Stimulated activated CD4-positive, alpha-beta T cell treated with anti-CD3 and anti-CD28 coated beads, Interleukin-4, amount 100 ng/mL, for 24 hours (primary cell): Measurements from ENCODE around the gene SLC12A3.
"Not testable (repeated sequence)": the region's sequence is repeated elsewhere in the genome, so short reads cannot be mapped to it uniquely, and the experiment has no call there.

Source experiments
- DNase-seq: peaks from one replicate; pipeline ENCODE4 v3.0.0-alpha.2; 2020

SLC12A3 gene

DNA sequence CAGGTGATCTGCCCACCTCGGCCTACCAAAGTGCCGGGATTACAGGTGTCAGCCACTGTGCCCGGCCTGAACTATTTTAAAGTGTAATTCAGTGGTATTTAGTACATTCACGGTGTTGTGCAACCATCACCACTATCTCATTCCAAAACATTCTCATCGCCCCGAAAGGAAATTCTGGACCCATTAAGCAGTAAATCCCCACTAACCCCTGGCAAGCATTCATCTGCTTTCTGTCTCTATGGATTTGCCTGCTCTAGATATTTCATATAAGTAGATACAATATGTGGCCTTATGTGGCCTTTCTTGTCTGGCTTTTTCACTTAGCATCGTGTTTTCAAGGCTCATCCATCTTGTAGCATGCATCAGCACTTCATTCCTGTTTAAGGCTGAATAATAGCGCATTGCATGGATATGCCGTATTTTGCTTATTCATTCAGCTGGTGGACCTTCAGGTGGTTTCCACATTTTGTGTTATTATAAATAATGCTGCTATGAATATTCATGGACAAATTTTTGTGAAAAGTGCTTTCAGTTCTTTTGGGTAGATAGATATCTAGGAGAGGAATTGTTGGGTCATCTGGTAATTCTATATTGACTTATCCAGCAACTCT lies 58.6 kb downstream of the SLC12A3 start:
- DNase-seq = no peak

- no peak for DNase-seq
Measured at GRCh38 chr16:56927471-56927870, 62.5 kb downstream of the SLC12A3 start.

- no peak for DNase-seq
Measured at GRCh38 chr16:56929639-56930038, 64.6 kb downstream of the SLC12A3 start.

- no peak for DNase-seq
Measured at GRCh38 chr16:56930486-56931270, 65.7 kb downstream of the SLC12A3 start.

- no peak for DNase-seq
Measured at GRCh38 chr16:56931271-56931891, 66.4 kb downstream of the SLC12A3 start.

DNA sequence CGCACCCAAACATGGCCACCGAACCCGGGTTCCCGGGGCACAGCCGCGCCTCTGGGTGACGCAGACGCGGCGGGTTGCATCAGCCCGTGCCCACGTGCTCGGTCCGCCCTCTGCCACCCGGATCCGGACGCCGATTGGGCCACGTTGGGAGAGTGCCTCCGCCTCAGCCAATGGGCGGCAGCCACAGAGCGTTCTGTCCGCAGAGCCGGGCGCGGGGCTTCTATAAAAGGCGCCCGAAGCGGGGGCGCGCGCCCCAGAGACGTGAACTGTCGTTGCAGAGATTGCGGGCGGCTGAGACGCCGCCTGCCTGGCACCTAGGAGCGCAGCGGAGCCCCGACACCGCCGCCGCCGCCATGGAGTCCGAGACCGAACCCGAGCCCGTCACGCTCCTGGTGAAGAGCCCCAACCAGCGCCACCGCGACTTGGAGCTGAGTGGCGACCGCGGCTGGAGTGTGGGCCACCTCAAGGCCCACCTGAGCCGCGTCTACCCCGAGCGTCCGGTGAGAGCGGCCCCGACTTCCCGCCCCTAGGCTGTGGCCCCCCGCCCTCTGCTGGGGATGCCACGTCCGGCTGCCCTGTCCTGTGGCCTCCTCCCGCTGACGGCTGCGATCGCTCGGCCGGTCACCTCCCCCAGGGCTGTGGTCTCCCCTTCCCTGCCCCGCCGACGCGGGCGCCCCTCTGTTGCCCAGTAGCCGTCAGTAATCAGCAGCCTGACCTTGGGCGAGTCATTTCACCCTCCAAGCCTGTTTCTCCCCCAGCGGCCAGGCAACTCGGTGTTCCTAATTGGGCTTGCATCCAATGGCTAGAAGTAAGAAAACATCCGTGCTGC lies 67.1 kb downstream of the SLC12A3 start, which contains the start of gene HERPUD1:
Gene HERPUD1, plus strand, starts transcription at position 251 of the 829 bp plus-strand sequence. Its CDS starts 103 bp downstream, at position 354.
- DNase-seq = peak; percentile 99

GRCh38 chr16:56932721-56933619 lies 68.0 kb downstream of the SLC12A3 start:
- peak; percentile 45 for DNase-seq

DNA sequence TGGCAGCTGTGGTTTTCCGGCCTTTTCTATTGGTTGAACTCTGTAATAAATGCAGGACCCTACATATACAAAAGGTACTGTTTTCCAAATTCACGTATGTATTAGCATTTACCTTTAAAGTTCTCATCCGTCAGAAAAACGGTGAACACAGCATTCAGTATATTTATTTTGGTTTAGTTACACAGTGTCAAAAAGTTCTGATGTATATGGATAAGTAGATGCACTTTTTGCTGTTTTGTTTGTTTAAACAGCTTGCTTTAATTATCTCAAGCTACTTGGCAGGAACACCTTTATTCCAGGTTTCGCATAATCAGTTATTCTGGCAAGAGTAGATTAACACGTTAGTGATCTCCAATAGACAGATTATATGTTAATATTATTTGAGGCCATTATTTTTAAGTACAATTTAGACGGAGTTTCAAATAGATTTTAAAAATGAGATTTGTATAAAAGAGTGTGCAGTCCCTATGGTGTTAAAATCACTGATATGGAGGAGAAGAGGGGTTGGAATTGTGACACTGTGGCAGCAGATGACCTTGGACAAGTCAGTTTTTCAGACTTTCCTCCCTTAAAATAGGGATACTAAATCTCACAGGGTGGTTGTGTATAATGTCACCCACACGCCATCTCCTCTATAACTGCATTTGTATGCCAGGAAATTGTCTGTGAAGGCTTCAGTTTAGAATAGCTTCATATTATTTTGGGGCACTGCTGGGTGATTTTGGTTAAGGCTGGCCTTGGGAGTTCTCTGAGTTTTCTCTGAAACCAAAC lies 69.0 kb downstream of the SLC12A3 start:
- no peak for DNase-seq

GRCh38 chr16:56934599-56935145 lies 69.7 kb downstream of the SLC12A3 start:
- not testable (repeated sequence) for DNase-seq

DNA sequence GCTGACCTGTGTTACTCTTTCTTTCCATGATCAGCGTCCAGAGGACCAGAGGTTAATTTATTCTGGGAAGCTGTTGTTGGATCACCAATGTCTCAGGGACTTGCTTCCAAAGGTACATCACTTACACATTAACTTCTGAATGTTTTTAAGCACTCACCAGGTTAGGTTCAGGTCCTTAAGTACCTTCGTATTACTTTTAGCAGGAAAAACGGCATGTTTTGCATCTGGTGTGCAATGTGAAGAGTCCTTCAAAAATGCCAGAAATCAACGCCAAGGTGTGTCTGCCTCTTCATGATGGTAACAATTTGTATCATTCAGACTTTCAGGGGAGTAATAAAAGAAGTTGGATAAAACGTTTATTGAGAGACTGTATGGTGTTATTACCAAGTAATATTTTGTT lies 70.2 kb downstream of the SLC12A3 start:
- DNase-seq = no peak

- DNase-seq = no peak
Measured at GRCh38 chr16:56936491-56936890, 71.5 kb downstream of the SLC12A3 start.

DNA sequence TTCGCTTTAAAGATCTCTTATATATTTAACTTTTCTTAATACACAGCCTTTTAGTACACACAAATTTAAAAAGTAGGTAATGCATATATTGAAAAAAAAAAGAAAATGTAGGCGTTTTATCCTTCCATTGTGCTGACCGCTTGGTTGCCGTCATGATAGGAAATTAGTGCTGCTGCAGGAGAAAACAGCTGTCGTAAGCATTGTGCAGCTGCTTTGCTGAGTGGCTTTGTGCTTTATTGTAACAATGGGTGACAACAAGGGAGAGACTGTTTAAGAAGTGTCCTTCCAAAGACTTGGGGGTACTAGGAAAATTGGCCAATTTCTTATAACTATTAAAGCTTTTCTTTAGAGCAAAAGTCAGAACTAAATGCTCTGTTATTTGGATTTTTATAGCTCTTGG lies 71.9 kb downstream of the SLC12A3 start:
- DNase-seq = no peak

DNA sequence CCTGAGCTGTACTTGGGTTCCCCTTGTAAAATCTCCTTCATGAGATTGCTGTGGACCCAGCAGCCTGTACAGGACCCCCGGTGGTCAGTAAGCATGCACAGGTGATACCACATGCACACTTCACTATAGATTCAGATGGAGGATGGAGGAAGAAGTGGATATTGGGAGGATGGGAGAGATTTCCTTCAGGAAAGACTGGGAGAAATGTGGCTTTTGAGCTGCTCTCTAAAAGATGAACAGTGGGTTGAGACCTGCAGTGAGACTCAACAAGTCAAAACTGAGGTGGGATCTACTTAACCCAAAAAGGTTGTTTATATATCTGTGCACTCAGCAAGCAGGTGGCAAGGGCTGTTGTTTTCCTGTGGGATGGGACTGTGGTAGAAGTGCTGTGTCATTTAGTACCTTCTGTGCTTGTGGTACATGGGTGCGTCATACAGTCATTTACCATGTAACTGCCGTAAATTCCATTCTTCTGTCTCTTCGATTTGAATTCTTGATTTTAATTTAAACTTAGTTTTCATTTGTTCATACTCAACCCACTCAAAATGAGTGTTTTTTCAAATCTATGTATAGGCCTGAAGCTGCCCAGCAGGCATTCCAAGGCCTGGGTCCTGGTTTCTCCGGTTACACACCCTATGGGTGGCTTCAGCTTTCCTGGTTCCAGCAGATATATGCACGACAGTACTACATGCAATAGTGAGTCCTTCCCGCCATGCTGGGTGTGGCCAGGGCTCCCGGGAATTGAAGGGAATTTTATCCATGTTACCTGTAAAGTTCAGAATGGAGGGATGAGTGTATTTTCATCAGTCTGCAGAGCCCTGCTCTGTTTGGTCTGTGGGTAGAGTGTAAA lies 73.9 kb downstream of the SLC12A3 start:
- peak; percentile 68 for DNase-seq

DNA sequence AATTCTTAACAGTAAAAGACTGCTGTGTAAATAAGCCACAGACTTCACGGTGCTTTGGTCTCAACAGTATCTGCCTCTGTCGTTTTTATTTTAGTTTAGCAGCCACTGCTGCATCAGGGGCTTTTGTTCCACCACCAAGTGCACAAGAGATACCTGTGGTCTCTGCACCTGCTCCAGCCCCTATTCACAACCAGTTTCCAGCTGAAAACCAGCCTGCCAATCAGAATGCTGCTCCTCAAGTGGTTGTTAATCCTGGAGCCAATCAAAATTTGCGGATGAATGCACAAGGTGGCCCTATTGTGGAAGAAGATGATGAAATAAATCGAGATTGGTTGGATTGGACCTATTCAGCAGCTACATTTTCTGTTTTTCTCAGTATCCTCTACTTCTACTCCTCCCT lies 74.8 kb downstream of the SLC12A3 start:
- no peak for DNase-seq

DNA sequence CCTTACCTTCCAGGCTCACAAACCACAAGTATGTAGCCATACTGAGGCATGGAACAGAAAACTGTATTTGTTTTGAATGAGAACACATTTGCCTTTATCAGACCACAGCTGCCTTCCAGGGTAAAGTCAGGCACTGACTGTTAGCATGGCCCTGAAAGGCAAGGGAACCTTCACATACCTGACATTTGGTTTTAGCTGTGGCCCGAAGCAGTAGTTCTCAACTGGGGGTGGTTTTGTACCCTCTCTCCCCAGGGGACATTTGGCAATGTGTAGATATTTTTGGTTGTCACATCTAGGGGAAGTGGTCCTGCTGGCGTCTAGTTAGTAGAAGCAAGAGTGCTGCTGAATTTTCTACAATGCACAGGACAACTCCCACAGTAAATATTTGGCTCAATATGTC lies 76.1 kb downstream of the SLC12A3 start:
- DNase-seq = no peak

DNA sequence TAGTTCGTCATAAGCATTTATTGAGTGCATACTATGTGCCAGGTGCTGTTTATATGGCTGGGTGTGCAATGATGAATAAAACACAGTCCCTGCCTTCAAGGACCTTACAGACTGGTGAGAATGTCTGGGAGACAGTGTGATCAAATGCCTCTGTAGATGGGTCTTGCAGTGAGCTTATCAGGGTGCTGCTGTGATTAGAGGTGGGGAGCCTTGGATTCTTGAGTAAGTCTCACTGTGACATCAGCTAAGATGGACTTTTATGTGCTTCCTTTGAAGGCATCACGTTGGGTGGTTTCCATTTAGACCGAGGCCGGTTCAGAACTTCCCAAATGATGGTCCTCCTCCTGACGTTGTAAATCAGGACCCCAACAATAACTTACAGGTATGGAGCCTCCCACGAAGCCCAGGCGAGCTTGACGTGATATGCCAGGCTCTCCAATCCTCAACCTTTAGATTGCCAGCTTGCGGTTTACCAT lies 76.9 kb downstream of the SLC12A3 start:
- no peak for DNase-seq

GRCh38 chr16:56943761-56944375 lies 78.9 kb downstream of the SLC12A3 start:
- no peak for DNase-seq

GRCh38 chr16:56944954-56945839 lies 80.2 kb downstream of the SLC12A3 start:
- DNase-seq = peak; percentile 36
